Peyer's patch (tissue), 4 donors: ENCODE results near the gene KLHL20.

ENCODE experiments used
- CTCF ChIP-seq, 6 experiments: fragments of 450-650 bp in 4 of 6; fragments of 200-600 bp in 2 of 6; sonication (generic) in 1 of 6; IDR thresholded peaks; one replicate each; pipeline ENCODE4 v1.5.1; 2017 to 2019; ENCODE audit warnings: antibody characterized with exemption in 6 of 6, mild to moderate bottlenecking in 3 of 6, moderate library complexity in 1 of 6
- POLR2A ChIP-seq, 2 donors: fragments of 450-650 bp; IDR thresholded peaks; one replicate each; pipeline ENCODE4 v1.5.1; 2017; ENCODE audit warnings: antibody characterized with exemption in 2 of 2, mild to moderate bottlenecking in 2 of 2, moderate library complexity in 2 of 2

GRCh38 chr1:173768827-173769226, 54.0 kb downstream of the KLHL20 start:
- TF ChIP-seq CTCF (IDR thresholded peaks at IDR 0.05) = no peak
- no peak for TF ChIP-seq POLR2A (IDR thresholded peaks at IDR 0.05)
